ENCODE measurements around the gene RCN2. TPM values are rescaled to one million over a fixed set of nuclear protein-coding genes. Genes with fewer than 3 reads are reported as not detected.

RCN2 gene
- total and polyA plus RNA-seq, 2 of the 8 experiments (the other 6 are each of a cell fraction or from before 2014, with no cell fraction given), result 65.6 to 137 TPM

GRCh38 chr15:76993114-76993725 is 61.7 kb downstream of the RCN2 start:
- H3K36me3 ChIP-seq (ENCODE audit: control insufficient read depth in 2 of 4, insufficient read depth in 4 of 4, low read length in 3 of 4), result no peaks in the 10 kb centered on the region
- no peak overlapping the region for H2BK20ac ChIP-seq (ENCODE audit: low read length)
- no peaks in the 10 kb centered on the region for H4K20me1 ChIP-seq (replicated peaks in 1 of 2; ENCODE audit: control insufficient read depth in 1 of 2, insufficient read depth in 2 of 2, low read length in 2 of 2)
- no peak overlapping the region for H3K4ac ChIP-seq (replicated peaks; ENCODE audit: insufficient read length, low read depth, low read length)
- H3K4me1 ChIP-seq (replicated peaks in 1 of 4; ENCODE audit: control insufficient read depth in 3 of 4, insufficient read depth in 4 of 4, low read length in 3 of 4), result peaks cover 0 to 2% (median 0%) of the 10 kb centered on the region in 4 experiments; a peak in 1 of 7 replicates
- no peak overlapping the region for H3K23ac ChIP-seq (ENCODE audit: insufficient read length)
- H2BK120ac ChIP-seq (replicated peaks; ENCODE audit: low read depth, low read length), result no peak overlapping the region
- no peak overlapping the region for H3K9ac ChIP-seq (replicated peaks in 1 of 4; ENCODE audit: extremely low read depth in 1 of 4, low read depth in 3 of 4, low read length in 3 of 4)
- ChIA-PET POLR2A (ENCODE audit: partially characterized antibody) (no interaction called here), CTCF (ENCODE audit: partially characterized antibody) (interaction anchor here (0.9 to 6.2 kb wide), 3 partner anchors 19 to 550 kb away, joined by 3 to 43 read pairs (median 18); no protein-coding TSS in a partner anchor)
- no peak overlapping the region for H2BK15ac ChIP-seq (ENCODE audit: low read length)
- H2AFZ ChIP-seq (ENCODE audit: low read length), result no peak overlapping the region
- H3K4me2 ChIP-seq (ENCODE audit: insufficient read depth in 1 of 2, low read depth in 2 of 2, low read length in 2 of 2), result no peak overlapping the region
- DNase-seq (ENCODE audit: low read depth in 1 of 2, low spot score in 2 of 2), result no peak
- no peaks in the 10 kb centered on the region for H3K9me3 ChIP-seq (ENCODE audit: insufficient read depth in 2 of 2, low read depth in 1 of 2, low read length in 1 of 2)
- H3K27me3 ChIP-seq (replicated peaks in 1 of 4; ENCODE audit: control insufficient read depth in 3 of 4, extremely low read depth in 1 of 4, insufficient read depth in 3 of 4, low read length in 3 of 4), result no peaks in the 10 kb centered on the region; a peak in 1 of 7 replicates
- H4K5ac ChIP-seq (ENCODE audit: insufficient read length, low read depth, low read length), result no peak overlapping the region
- no peak overlapping the region for H2BK12ac ChIP-seq (ENCODE audit: low read depth, low read length)
- no peak for FAIRE-seq
- no peak overlapping the region for H4K91ac ChIP-seq (replicated peaks; ENCODE audit: insufficient read length, low read length)
- H2AK5ac ChIP-seq (ENCODE audit: low read depth, low read length), result no peak overlapping the region
- no peaks in the 10 kb centered on the region for H3K23me2 ChIP-seq (ENCODE audit: low read depth, low read length)
- no peak overlapping the region; the same call in 1 of the 2 replicates for H3K18ac ChIP-seq (ENCODE audit: extremely low read depth, low read length)
- H3K14ac ChIP-seq (ENCODE audit: insufficient read length), result no peak overlapping the region
- no peak overlapping the region for H4K8ac ChIP-seq (ENCODE audit: extremely low read depth, insufficient read depth, low read length)
- H3K4me3 ChIP-seq (ENCODE audit: extremely low read depth in 1 of 4, insufficient read depth in 2 of 4, low read depth in 3 of 4, low read length in 4 of 4), result no peak overlapping the region
- H3K56ac ChIP-seq (replicated peaks; ENCODE audit: insufficient read length, low read depth, low read length), result no peak overlapping the region
- no peak overlapping the region for H3K27ac ChIP-seq (ENCODE audit: low read depth, low read length)
- H2BK5ac ChIP-seq (ENCODE audit: low read depth, low read length), result no peak overlapping the region
- H3K79me1 ChIP-seq (ENCODE audit: low read depth, low read length), result no peaks in the 10 kb centered on the region
- no peaks in the 10 kb centered on the region for H3K79me2 ChIP-seq (ENCODE audit: control insufficient read depth in 1 of 2, insufficient read depth in 2 of 2, low read length in 2 of 2)
- WGBS, 2 experiments (ENCODE audit: extremely low coverage in 1 of 2, insufficient coverage in 1 of 2, insufficient read length in 1 of 2, insufficient replicate concordance in 2 of 2, low coverage in 1 of 2, low lambda C conversion rate in 2 of 2, missing lambda C conversion rate in 1 of 2), result 76% methylated on average over 6 of the region's 6 CpGs; no CpG with 5 or more reads in 1 of the 2 experiments
- no peak for TF ChIP-seq KDM4A (IDR thresholded peaks at IDR 0.05; ENCODE audit: low read depth, low read length, severe bottlenecking)
- no peak for TF ChIP-seq CBX8 (IDR thresholded peaks at IDR 0.05; ENCODE audit: borderline replicate concordance, low read depth, low read length)
- no peak for TF ChIP-seq CTCF (IDR thresholded peaks at IDR 0.05; ENCODE audit: control extremely low read depth in 1 of 3, insufficient read depth in 1 of 3, low read depth in 1 of 3, low read length in 3 of 3)
- no peak for TF ChIP-seq RAD21 (IDR thresholded peaks at IDR 0.05 in 1 of 2, conservative IDR thresholded peaks at IDR 0.05 in 1 of 2; ENCODE audit: low read depth in 2 of 2, low read length in 2 of 2)
- no peak for TF ChIP-seq NRF1 (IDR thresholded peaks at IDR 0.05; ENCODE audit: low read depth, low read length)
- TF ChIP-seq CHD1 (IDR thresholded peaks at IDR 0.05; ENCODE audit: low read depth, low read length), result no peak
- TF ChIP-seq EGR1 (IDR thresholded peaks at IDR 0.05; ENCODE audit: borderline replicate concordance, low read depth, low read length), result no peak
- TF ChIP-seq SP1 (IDR thresholded peaks at IDR 0.05; ENCODE audit: low read depth, low read length), result no peak
- no peak for TF ChIP-seq MAFK (IDR thresholded peaks at IDR 0.05; ENCODE audit: low read depth, low read length)
- TF ChIP-seq SP2 (IDR thresholded peaks at IDR 0.05; ENCODE audit: low read length), result no peak
- TF ChIP-seq EZH2 (IDR thresholded peaks at IDR 0.05; ENCODE audit: low read depth, low read length, severe bottlenecking), result no peak

All from H1 (cell line).